Ishikawa (cell line): ENCODE measurements around the gene PLXNB2.
A peak's percentile ranks its signal among the peaks of the same experiment; 100 is the strongest.

ENCODE experiments used
- CEBPB ChIP-seq: IDR thresholded peaks from 2 replicates; pipeline ENCODE4 v1.6.1; 2012
- CREB1 ChIP-seq: IDR thresholded peaks from 2 replicates; pipeline ENCODE4 v1.6.1; 2012; ENCODE audit warnings: low read depth
- EGR1 ChIP-seq: IDR thresholded peaks from 2 replicates; pipeline ENCODE4 v1.6.1; 2012
- EP300 ChIP-seq: IDR thresholded peaks from 2 replicates; pipeline ENCODE4 v1.6.1; 2012; ENCODE audit warnings: borderline replicate concordance
- FOXM1 ChIP-seq: IDR thresholded peaks from 2 replicates; pipeline ENCODE4 v1.6.1; 2012; ENCODE audit warnings: low read depth, borderline replicate concordance
- MAX ChIP-seq: IDR thresholded peaks from 2 replicates; pipeline ENCODE4 v1.6.1; 2012
- NFIC ChIP-seq: IDR thresholded peaks from 2 replicates; pipeline ENCODE4 v1.6.1; 2012
- RAD21 ChIP-seq: IDR thresholded peaks from 2 replicates; pipeline ENCODE4 v1.6.1; 2012; ENCODE audit warnings: low read depth
- REST ChIP-seq: IDR thresholded peaks from 2 replicates; pipeline ENCODE4 v1.6.1; 2012; ENCODE audit warnings: low read depth, mild to moderate bottlenecking
- TAF1 ChIP-seq: IDR thresholded peaks from 2 replicates; pipeline ENCODE4 v1.6.1; 2012; ENCODE audit warnings: low read depth, mild to moderate bottlenecking
- TCF12 ChIP-seq: IDR thresholded peaks from 2 replicates; pipeline ENCODE4 v1.6.1; 2012; ENCODE audit warnings: low read depth
- TEAD4 ChIP-seq: IDR thresholded peaks from 2 replicates; pipeline ENCODE4 v1.6.1; 2012
- YY1 ChIP-seq: IDR thresholded peaks from 2 replicates; pipeline ENCODE4 v1.6.1; 2012; ENCODE audit warnings: low read depth
- ZBTB7A ChIP-seq: IDR thresholded peaks from 2 replicates; pipeline ENCODE4 v1.6.1; 2012; ENCODE audit warnings: low read depth
- TF ChIP-seq, protein P1 (sequence below): IDR thresholded peaks from 2 replicates; pipeline ENCODE4 v1.6.1; 2012

Gene PLXNB2

GRCh38 chr22:50322382-50323104 is 15.1 kb upstream of the PLXNB2 start:
- TF ChIP-seq NFIC = peak; percentile 26; the same call in 1 of the 2 replicates

DNA sequence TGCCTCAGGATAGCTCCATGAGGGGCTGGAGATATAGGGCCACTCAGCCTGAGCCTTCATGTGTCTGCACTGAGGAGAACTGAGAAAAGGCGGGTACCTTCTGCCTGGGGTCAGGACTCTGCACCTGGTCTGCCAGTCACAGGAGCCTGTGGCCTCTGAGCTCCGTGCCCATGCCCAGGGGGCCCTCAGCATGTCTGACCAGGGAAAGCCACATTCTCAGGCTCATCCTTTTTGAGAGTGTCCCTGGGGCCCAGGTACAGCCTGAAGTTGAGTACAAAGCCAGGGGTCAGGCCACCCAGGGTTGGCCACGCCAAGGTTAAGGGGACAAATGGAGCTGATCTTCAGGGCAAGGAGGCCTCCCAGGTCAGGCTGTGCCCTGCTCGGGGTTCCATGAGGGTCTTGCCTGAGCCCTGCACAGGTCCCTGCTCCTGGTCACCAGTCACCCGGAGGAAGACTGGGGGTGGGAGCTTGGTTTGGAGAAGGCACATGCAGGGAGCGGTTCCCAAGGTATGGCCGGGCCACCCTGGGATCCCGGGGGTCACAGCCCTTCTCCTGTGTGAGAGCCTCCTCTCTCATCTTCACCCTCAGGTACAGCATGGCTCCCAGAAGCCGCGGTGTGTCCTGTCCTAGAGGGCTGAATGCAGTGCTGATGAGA is 13.4 kb upstream of the PLXNB2 start:
- no peak for TF ChIP-seq EP300
- TF ChIP-seq NFIC = no peak
- no peak for TF ChIP-seq ZBTB7A

- TF ChIP-seq CREB1 (no peak), ZBTB7A (no peak), TCF12 (no peak), MAX (no peak)
Observed at GRCh38 chr22:50320116-50320515, 12.7 kb upstream of the PLXNB2 start.

- TF ChIP-seq TCF12 = no peak
- no peak for TF ChIP-seq ZBTB7A
- TF ChIP-seq REST = no peak
- no peak for TF ChIP-seq FOXM1
- TF ChIP-seq CEBPB = no peak
- no peak for TF ChIP-seq CREB1
- TF ChIP-seq, protein P1, sequence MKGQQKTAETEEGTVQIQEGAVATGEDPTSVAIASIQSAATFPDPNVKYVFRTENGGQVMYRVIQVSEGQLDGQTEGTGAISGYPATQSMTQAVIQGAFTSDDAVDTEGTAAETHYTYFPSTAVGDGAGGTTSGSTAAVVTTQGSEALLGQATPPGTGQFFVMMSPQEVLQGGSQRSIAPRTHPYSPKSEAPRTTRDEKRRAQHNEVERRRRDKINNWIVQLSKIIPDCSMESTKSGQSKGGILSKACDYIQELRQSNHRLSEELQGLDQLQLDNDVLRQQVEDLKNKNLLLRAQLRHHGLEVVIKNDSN = no peak
- TF ChIP-seq TEAD4 = no peak
- TF ChIP-seq MAX = no peak
- no peak for TF ChIP-seq EP300
- TF ChIP-seq YY1 = no peak
- TF ChIP-seq NFIC = no peak
- no peak for TF ChIP-seq TAF1
Observed at GRCh38 chr22:50319503-50319951, 12.1 kb upstream of the PLXNB2 start.

DNA sequence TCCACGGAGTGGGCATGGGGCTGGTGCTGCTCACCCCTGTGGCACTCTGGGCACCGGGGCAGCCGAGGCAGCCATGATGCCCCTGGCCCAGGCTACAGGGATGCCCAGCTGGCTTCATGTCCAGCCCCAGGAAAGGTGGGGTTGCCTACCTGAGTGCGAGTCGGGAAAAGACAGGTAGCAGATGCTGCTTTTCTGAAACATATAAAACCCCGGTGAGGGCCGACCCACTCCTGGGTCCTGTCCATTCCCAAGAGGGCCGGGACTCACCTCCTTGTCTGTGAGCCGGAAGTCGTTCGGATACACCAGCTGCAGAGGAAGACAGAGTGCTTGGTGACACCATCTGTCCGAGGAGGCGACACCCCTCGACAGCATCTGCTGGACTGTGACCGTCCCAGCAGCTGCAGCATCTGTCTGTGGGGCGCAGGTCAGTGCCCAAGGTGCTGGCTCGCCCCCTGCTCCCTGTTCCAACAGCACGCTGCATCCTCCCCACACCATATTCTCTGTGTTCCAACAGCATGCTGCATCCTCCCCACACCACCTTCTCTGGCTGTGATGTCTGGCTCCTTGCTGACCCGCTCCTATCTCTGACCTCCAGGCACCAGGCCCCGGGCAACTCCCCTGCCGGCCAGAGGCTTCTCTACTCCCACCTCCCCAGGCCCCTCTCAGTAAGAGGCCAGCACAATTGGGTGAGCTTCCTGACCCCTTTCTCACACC is 11.4 kb upstream of the PLXNB2 start:
- no peak for TF ChIP-seq TEAD4
- TF ChIP-seq CEBPB = no peak
- no peak for TF ChIP-seq EGR1
- no peak for TF ChIP-seq RAD21
- no peak for TF ChIP-seq YY1
- TF ChIP-seq NFIC = no peak
- no peak for TF ChIP-seq REST
- no peak for TF ChIP-seq TCF12
- TF ChIP-seq CREB1 = no peak
- no peak for TF ChIP-seq MAX
- TF ChIP-seq ZBTB7A = no peak
- no peak for TF ChIP-seq TAF1
- TF ChIP-seq FOXM1 = no peak
- no peak for TF ChIP-seq EP300
- TF ChIP-seq, protein P1 = no peak

DNA sequence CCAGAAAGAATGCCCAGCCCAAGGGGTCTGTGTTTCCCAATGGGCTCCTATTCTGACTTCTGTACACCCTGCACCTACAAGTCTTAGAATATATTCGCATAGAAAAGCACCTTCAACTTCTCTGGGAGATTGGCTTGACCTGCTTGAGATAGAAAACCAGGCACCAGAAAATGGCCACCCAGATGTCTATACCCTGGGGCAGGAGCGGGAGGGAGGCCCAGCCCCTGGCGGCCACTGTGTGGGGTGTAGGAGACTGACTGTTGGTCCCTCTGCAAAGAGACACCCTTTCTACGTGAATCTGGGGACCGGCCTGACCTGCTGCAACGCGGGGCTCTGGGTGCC is 10.9 kb upstream of the PLXNB2 start:
- no peak for TF ChIP-seq NFIC
- no peak for TF ChIP-seq RAD21
- no peak for TF ChIP-seq CEBPB
- no peak for TF ChIP-seq ZBTB7A
- TF ChIP-seq TEAD4 = no peak
- no peak for TF ChIP-seq YY1
- no peak for TF ChIP-seq FOXM1
- no peak for TF ChIP-seq EP300
- TF ChIP-seq MAX = no peak
- no peak for TF ChIP-seq EGR1
